HG03342 (cell line): Measurements from ENCODE around the gene KRTAP10-4.
"Not testable (repeated sequence)": the region's sequence is repeated elsewhere in the genome, so short reads cannot be mapped to it uniquely, and the experiment has no call there.

Source experiments
- ATAC-seq: cut with Tn5 transposase; IDR thresholded peaks from one replicate; pipeline ENCODE4 v1.9.1; 2021; ENCODE audit warnings: mild to moderate bottlenecking, moderate library complexity; ENCODE audit not compliant: unreplicated experiment

The KRTAP10-4 gene

DNA sequence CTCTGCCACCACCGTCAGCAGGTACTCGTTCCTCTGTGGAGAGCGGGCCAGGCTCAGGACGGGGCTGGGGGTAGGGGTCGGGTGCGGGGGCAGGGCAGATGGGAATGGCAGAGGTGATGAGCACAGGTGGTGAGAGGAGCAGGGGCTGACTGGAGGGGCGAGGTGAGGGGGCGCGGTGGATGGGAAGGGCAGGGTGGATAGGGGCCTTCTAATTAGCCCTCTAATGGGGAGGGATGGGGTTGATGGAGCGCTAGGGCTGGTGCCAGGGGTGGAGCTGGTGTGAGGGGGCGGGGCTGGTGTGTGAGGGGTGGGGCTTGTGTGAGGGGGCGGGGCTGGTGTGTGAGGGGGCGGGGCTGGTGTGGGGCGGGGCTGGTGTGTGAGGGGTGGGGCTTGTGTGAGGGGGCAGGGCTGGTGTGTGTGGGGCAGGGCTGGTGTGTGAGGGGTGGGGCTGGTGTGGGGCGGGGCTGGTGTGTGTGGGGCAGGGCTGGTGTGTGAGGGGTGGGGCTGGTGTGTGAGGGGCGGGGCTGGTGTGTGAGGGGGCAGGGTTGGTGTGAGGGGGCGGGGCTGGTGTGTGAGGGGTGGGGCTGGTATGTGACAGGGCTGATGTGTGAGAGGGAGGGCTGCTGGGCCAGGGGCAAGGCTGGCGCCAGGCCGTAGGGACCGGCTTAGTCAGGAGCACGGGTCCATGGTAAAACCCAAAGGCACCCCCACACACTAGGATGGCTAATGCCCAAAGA, 39.5 kb upstream of the KRTAP10-4 start:
- ATAC-seq, result no peak

DNA sequence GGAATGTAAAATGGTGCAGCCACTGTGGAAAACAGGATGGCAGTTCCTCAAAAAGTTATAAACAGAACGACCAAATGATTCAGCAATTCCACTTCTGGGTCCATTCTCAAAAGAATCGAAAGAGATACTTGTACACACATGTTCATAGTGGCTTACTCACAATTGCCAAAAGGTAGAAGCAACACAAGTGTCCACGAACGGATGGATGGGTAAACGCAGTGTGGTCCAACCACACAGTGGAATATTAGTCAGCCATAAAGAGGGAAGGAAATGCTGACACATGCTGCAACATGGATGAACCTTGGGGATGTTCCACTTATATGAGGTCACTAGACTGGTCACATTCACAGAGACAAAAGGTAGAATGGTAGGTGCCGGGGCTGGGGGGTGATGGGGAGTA, 38.8 kb upstream of the KRTAP10-4 start:
- ATAC-seq, result no peak

DNA sequence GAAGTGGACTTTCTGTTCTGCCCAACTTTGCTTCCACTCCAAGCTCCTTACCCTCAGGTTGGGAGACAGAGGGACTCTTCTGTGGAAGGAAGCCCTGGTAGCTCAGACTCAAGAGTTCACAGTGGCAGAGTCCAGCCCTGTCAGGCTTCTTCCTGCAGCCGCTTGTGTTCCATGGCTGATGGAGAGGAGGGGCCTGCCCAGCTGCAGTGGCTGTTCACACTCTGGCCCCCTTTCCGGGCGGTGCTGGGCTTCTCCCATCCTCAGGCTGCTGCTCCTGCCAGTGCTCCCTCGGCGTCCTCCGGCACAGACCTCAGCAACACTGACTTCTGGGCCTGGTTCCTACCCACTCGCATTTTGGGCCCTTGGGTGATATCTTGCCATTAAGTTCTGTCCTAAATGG, 37.6 kb upstream of the KRTAP10-4 start:
- no peak for ATAC-seq

DNA sequence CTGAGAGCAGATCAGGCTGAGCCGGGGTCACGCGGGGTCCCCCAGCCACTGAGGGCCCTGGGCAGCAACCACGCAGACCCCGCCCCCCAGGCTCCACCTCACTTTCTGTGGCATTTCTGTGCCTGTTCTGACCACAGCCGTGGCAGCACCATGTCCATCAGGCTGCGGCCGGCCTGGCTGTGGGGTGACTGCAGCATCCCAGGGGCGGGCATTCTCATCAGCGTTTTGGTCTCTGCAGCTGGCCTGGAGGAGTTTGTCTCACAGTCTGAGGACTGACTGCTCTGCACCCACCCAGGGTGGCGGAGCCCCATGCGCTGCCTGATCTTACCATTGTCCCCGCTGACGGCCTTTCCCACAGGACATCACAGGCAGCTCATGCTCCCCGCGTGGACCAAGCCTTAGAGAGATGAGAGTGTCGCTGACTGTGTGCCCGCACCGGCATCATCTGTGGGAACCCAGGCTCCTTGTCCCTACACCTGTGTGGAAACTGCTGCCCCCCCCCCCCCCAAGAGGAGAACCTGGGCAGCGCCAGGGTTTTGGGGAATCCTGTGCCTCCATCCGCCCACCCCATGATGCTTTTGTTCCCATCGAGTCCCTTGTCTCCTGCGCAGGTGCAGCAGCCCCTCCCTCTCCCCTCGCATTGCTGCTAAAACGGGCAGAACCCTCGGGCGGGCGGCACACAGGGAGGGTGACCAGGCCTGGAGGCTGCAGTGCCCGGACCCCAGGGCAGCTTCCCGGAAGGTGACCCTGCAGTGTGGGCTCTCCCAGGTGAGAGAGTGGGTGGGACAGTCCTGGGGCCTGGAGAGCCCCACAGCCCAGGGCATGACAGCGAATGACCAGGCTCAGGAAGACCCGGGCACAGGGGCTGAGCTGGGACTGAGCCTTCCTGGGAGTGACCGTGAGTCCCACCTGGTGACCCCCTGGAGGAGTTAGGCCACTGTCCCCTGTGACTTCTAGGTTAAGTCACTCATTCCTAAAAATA, 35.3 kb upstream of the KRTAP10-4 start:
- ATAC-seq, result no peak

DNA sequence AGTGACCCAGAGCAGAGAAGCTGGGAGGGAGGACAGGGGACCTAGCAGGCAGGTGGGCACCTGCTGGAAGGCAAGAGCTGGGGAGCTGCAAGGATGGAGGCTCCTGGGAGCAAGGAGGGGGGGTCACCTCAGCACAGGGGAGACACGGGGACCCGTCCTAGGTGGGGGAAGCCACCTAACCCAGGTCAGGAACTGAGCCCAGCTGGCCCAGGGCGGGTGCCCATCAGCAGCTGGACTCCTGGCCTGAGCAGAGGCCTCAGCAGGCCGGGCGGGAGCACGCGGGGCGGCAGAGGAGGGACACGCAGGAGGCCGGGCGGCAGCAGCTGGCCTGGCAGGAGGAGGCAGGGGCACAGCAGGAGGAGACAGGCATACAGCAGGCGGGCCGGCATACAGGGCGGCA, 34.5 kb upstream of the KRTAP10-4 start:
- no peak for ATAC-seq

- no peak for ATAC-seq
These were observed 33.4 kb upstream of the KRTAP10-4 start, which contains the start of gene KRTAP10-1 for GRCh38 chr21:44539991-44540666. TSS of gene KRTAP10-1 (minus strand) at chr21:44540195. CDS start at chr21:44540150, 45 bp downstream.

GRCh38 chr21:44540741-44541288, 32.7 kb upstream of the KRTAP10-4 start:
- no peak for ATAC-seq

DNA sequence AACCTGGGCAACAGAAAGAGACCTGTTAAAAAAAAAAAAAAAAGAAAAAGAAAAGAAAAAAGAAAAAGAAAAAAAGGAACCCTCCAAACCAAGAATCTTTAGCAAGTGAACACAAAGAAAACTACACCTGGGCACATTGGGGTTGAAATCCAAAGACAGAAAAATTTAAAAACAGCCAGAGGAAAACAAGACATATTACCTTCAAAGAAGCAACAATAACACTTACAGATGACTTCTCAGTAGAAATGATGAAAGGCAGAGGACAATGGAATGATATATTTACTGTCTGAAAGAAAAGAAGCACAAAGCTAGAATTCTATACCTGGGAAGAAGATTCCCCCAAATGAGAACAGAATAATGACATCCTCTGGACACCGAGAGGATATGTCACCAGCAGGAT, 30.8 kb upstream of the KRTAP10-4 start:
- no peak for ATAC-seq

DNA sequence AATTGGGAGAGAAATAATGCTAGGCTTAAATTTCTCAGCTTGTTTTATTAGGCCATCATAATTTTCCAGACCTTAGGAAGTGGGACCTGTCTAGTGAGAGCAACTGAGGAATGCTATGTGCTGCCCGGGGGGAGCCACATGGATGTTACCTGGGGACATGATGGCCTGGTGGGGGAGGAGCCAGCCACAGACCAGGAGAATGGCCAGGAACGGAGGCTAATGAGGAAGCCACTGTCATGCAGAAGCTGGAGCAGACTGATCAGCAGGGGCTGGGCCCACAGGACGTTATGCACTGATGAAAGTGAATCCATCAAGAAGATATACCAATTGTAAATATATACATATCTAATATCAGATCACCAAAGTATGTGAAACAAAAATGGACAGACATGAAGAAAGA, 29.0 kb upstream of the KRTAP10-4 start:
- ATAC-seq, result no peak

DNA sequence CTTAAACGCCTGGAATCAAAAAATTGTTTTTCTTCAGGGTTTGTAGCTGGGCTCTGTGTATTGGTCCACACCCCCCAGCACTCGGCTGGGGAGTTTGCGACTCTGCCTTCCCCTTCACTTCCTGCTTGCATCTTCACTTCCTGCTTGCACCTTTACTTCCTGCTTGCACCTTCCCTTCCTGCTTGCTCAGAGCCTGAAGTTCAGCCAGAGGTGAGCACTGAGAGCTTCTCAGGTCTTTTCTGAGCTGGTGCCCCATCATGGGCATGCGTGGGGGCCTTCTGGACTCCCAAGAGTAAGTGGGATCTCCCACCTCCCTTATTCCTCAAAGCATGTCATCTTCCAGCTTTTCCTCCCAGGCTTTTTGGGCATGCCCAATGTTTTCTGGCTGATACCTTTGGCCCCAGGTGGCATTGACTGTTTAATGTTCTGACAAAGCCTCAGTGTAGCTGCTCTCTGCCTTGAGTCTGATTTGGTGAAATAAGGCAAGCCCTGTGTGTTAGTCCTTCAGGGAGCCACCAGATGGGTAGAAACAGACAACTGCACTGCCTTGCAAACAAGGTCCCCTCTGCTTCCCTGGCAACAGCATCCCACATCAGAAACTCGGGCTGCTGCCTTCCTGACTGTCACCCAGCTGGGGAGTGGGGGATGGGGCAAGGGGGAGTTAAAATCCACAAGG, 25.7 kb upstream of the KRTAP10-4 start:
- ATAC-seq, result no peak

- no peak for ATAC-seq
These were observed 25.1 kb upstream of the KRTAP10-4 start for GRCh38 chr21:44548381-44548780.

GRCh38 chr21:44548922-44549321, 24.6 kb upstream of the KRTAP10-4 start:
- no peak for ATAC-seq

DNA sequence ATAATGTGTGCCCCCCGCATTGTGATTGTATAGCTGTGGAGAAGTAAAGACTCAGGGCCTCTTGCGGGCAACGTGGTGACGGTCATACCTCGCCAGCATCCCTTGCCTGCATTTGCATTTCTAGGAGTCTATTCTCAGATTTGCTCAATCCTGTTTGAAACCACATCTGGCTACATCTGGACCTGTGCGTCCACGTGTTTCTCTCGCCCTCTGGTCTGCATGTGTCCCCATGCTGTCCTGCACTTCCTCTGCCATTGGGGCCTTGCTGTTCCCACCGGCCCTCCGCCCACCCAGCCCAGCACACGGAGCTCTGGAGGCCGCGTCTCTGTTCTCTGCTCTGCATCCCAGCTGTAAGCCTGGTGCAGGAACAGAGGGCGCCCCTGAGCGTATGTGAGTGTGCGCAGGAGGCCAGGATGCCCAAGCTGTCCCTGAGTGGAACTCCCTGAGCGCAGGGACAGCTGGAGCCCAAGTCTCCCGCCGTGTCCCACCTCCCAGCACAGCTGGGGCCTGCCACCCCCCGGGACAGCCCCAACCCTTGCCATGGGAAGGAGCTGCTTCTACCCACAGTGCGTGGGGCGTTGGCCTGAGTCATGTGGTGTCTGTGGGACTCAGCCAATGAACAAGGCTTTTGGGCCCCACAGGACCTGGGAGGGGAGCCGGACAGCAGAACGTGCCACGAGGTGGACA, 23.9 kb upstream of the KRTAP10-4 start:
- ATAC-seq, result no peak

DNA sequence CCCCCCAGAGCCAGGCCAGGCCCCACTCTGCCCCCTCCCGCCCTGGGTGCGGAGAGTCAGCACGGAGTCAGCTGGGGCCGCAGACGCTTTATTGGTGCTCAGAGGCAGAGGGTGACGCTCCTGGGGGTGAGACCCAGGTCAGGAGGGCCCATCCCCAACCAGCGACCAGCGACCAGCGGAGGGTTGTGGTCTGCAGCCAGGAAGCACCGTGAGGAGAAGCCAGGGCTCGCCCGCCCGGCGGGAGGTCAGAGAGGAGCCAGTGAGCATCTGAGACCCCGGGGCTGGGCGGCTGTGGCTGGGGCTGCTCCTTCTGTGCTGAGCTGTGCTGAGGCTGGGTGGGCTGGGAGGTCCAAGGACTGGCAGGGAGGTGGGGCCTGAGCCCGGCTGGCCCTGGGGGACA, 23.2 kb upstream of the KRTAP10-4 start:
- not testable (repeated sequence) for ATAC-seq

DNA sequence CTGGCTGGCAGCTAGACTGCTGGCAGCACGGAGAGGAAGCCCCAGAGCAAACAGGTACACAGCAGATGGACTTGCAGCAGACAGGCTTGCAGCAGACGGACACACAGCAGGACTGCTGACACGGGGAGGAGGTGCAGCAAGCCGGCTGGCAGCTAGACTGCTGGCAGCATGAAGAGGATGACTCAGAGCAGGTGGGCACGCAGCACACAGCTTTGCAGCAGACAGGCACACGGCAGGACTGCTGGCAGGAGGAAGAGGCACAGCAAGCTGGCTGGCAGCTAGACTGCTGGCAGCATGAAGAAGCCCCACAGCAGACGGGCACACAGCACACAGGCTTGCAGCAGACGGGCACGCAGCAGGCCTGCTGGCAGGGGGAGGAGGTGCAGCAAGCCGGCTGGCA, 22.7 kb upstream of the KRTAP10-4 start:
- ATAC-seq, result no peak

DNA sequence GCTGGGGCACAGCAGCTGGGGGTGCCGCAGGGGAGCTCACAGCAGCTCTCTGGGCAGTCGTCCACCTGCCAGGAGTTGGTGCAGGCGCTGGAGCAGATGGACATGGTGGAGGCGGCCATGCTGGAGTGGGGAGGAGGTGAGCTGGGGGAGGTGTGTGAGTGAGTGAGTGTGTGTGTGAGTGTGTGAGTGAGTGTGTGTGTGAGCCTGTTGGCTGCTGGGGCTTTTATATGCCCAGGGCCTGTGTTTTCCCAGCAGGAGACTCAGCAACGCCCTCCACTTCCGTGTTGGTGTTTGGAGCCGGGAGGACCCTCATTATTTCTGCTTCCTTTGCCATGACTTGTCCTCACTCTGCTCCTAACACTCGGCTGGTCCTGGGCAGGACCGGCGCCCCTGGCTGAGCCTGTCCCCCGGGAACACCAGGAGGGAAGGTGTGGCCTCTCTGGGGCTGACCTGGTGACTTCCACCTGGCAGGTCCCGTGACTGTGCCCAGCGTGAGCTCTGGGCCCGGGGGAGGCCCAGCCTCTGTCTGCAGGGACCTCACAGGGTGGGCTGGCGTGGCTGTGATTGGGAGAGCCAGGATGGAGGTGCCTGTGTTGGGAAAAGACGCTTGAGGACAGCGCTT, 22.1 kb upstream of the KRTAP10-4 start, which contains the start of gene KRTAP10-2:
KRTAP10-2 (minus strand) TSS at position 166 of the 622 bp plus-strand sequence; CDS start at position 119, 47 bp downstream.
- no peak for ATAC-seq

GRCh38 chr21:44552136-44552535, 21.4 kb upstream of the KRTAP10-4 start:
- ATAC-seq, result no peak

DNA sequence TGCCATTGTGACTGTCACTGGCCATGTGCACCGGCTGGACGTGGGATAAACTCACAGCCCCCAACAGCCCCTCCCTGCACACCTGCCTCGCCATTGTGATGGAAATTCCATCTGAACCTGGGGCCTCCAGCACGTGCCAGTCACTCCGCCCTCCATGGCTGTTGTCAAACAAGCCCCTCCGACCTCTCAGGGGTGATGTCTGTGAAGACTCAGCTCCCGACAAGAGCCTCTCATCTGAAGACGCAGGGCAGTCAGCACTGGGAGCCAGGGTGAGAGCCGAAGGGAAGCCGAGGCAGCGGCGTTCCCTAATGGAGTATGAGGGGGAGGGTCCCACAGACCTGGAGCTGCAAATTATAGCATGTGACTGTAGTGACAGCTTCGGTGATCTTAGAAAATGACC, 20.8 kb upstream of the KRTAP10-4 start:
- ATAC-seq, result no peak

- no peak for ATAC-seq
These were observed 18.2 kb upstream of the KRTAP10-4 start for GRCh38 chr21:44555200-44555875.
